Esophagus muscularis mucosa (tissue), 3 donors: ENCODE results near the gene UBAC2.

Experiments
- POLR2AphosphoS5 ChIP-seq, 2 donors: sonication (generic); formaldehyde crosslinking; IDR thresholded peaks; one replicate each; pipeline ENCODE4 v1.6.1; 2017; ENCODE audit warnings: antibody characterized with exemption in 2 of 2
- TF ChIP-seq, protein P1 (sequence below), 3 experiments: fragments of 200-600 bp in 2 of 3; fragments of 450-650 bp in 1 of 3; sonication (generic) in 2 of 3; IDR thresholded peaks; one replicate each; pipeline ENCODE4 v1.5.1; 2017 to 2019; ENCODE audit warnings: antibody characterized with exemption in 3 of 3, mild to moderate bottlenecking in 2 of 3, moderate library complexity in 1 of 3

DNA sequence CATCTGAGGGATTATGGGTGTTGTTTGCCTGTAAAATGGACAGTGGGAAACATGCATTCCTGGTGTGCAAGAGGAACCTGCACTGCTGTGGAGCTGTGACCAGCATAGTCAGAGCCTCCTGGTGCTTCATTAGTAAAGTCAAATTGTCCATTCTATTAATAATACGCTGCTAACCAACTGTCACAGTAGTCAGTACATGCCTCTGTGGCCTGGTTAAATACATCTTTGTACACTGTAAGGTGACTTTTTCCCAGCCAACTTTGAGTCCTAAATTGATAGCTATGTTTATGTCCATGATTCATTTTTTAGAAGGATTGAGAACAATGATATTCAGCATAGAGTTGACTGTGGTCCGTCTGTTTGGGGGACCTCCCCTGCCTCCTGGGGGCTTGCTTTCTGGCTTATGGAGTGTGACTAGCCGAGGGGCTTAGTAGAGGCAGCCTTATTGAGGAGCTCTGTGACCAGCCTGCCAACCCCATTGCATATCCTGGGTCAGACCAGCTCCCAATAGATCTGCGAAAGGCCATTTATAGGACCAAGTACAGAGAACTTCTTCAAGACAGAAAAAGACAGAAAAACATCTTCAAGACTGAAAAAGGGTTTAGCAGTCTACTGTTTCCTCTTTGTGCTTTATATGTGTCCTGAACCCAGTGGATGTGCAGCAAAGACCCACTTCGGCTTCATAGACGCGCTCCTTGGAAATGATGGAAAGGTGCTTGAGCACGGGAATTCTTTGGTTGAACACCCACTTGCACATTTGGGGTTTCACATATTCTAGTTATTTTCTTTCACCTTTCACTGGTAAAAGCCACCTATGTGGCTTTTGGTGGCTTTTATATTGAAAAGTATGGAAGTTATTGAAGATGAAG is 102.2 kb downstream of the UBAC2 start:
- TF ChIP-seq, protein P1, sequence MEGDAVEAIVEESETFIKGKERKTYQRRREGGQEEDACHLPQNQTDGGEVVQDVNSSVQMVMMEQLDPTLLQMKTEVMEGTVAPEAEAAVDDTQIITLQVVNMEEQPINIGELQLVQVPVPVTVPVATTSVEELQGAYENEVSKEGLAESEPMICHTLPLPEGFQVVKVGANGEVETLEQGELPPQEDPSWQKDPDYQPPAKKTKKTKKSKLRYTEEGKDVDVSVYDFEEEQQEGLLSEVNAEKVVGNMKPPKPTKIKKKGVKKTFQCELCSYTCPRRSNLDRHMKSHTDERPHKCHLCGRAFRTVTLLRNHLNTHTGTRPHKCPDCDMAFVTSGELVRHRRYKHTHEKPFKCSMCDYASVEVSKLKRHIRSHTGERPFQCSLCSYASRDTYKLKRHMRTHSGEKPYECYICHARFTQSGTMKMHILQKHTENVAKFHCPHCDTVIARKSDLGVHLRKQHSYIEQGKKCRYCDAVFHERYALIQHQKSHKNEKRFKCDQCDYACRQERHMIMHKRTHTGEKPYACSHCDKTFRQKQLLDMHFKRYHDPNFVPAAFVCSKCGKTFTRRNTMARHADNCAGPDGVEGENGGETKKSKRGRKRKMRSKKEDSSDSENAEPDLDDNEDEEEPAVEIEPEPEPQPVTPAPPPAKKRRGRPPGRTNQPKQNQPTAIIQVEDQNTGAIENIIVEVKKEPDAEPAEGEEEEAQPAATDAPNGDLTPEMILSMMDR (IDR thresholded peaks at IDR 0.05): no peak
- no peak for TF ChIP-seq POLR2AphosphoS5 (IDR thresholded peaks at IDR 0.05)
